HEK293 (cell line): ENCODE results near the gene PLK5.

ENCODE experiments used
- CTCF ChIA-PET: fragments of 350-600 bp; formaldehyde crosslinking; extraction: SDS; loops from one replicate; lab custom pipeline; 2021; ENCODE audit warnings: antibody characterized with exemption; lab: Yijun Ruan, JAX
- POLR2A ChIA-PET: fragments of 300-600 bp; formaldehyde crosslinking; extraction: SDS; loops from one replicate; lab custom pipeline; 2020; ENCODE audit warnings: antibody characterized with exemption, inconsistent platforms; lab: Yijun Ruan, JAX
- H3K27ac ChIP-seq: fragments of 200-500 bp; sonication (Bioruptor generic); 2 replicates; pipeline ENCODE4 v1.5.1; 2014; ENCODE audit warnings: low read depth, low read length, control low read depth, inconsistent platforms; ENCODE audit errors: extremely low read depth
- H3K36me3 ChIP-seq, 2 experiments: fragments of 200-500 bp in 1 of 2; sonication (Bioruptor generic) in 1 of 2; 1 replicate in 1 of 2; 2 replicates in 1 of 2; pipeline ENCODE4 v1.5.1; 2014 to 2017; ENCODE audit warnings: inconsistent platforms in 2 of 2, low read length in 2 of 2; ENCODE audit not compliant: control insufficient read depth in 2 of 2, insufficient read depth in 1 of 2
- H3K4me1 ChIP-seq: fragments of 200-500 bp; sonication (Bioruptor generic); 2 replicates; pipeline ENCODE4 v1.5.1; 2014; ENCODE audit warnings: mild to moderate bottlenecking, low read length, inconsistent platforms; ENCODE audit not compliant: control insufficient read depth, insufficient read depth
- H3K4me3 ChIP-seq: 2 replicates; pipeline ENCODE4 v1.5.1; 2011; ENCODE audit warnings: low read depth, mild to moderate bottlenecking, control low read depth, low read length, moderate library complexity
- H3K9me3 ChIP-seq: fragments of 200-500 bp; sonication (Bioruptor generic); 2 replicates; pipeline ENCODE4 v1.5.1; 2014; ENCODE audit warnings: low read depth, low read length, inconsistent platforms; ENCODE audit not compliant: control insufficient read depth, insufficient read depth
- GLIS2 ChIP-seq: fragments of 450-650 bp; formaldehyde crosslinking; IDR thresholded peaks from 2 replicates; pipeline ENCODE4 v1.5.1; 2016; ENCODE audit warnings: missing biosample characterization, missing genetic modification characterization
- PRDM1 ChIP-seq: fragments of 450-650 bp; formaldehyde crosslinking; IDR thresholded peaks from 2 replicates; pipeline ENCODE4; 2016; ENCODE audit warnings: missing biosample characterization, missing genetic modification characterization
- PRDM10 ChIP-seq: fragments of 450-650 bp; formaldehyde crosslinking; IDR thresholded peaks from 2 replicates; pipeline ENCODE4 v1.5.1; 2016; ENCODE audit warnings: missing biosample characterization, missing genetic modification characterization
- REST ChIP-seq: fragments of 450-650 bp; formaldehyde crosslinking; IDR thresholded peaks from 2 replicates; pipeline ENCODE4 v1.5.1; 2016; ENCODE audit warnings: missing biosample characterization, missing genetic modification characterization
- SCRT1 ChIP-seq: fragments of 450-650 bp; formaldehyde crosslinking; IDR thresholded peaks from 2 replicates; pipeline ENCODE4 v1.5.1; 2016; ENCODE audit warnings: missing biosample characterization, missing genetic modification characterization, borderline replicate concordance
- ZBTB8A ChIP-seq: fragments of 450-650 bp; formaldehyde crosslinking; IDR thresholded peaks from 2 replicates; pipeline ENCODE4 v1.5.1; 2016; ENCODE audit warnings: missing biosample characterization, missing genetic modification characterization
- ZNF121 ChIP-seq: fragments of 450-650 bp; formaldehyde crosslinking; IDR thresholded peaks from 2 replicates; pipeline ENCODE4 v1.5.1; 2016; ENCODE audit warnings: missing biosample characterization, missing genetic modification characterization
- ZNF174 ChIP-seq: fragments of 450-650 bp; formaldehyde crosslinking; IDR thresholded peaks from 2 replicates; pipeline ENCODE4 v1.5.0; 2017; ENCODE audit warnings: missing biosample characterization, mild to moderate bottlenecking, missing genetic modification characterization
- ZNF2 ChIP-seq: fragments of 450-650 bp; formaldehyde crosslinking; IDR thresholded peaks from 2 replicates; pipeline ENCODE4 v1.5.1; 2016; ENCODE audit warnings: missing biosample characterization, missing genetic modification characterization
- ZNF211 ChIP-seq: fragments of 450-650 bp; formaldehyde crosslinking; IDR thresholded peaks from 2 replicates; pipeline ENCODE4 v1.5.1; 2016; ENCODE audit warnings: low read depth, missing biosample characterization, missing genetic modification characterization
- ZNF335 ChIP-seq: fragments of 450-650 bp; formaldehyde crosslinking; conservative IDR thresholded peaks from 2 replicates; pipeline ENCODE4 v1.5.1; 2016; ENCODE audit warnings: missing biosample characterization, missing genetic modification characterization
- ZNF366 ChIP-seq: fragments of 450-650 bp; formaldehyde crosslinking; conservative IDR thresholded peaks from 2 replicates; pipeline ENCODE4 v1.5.1; 2016; ENCODE audit warnings: missing biosample characterization, missing genetic modification characterization

Gene PLK5

DNA sequence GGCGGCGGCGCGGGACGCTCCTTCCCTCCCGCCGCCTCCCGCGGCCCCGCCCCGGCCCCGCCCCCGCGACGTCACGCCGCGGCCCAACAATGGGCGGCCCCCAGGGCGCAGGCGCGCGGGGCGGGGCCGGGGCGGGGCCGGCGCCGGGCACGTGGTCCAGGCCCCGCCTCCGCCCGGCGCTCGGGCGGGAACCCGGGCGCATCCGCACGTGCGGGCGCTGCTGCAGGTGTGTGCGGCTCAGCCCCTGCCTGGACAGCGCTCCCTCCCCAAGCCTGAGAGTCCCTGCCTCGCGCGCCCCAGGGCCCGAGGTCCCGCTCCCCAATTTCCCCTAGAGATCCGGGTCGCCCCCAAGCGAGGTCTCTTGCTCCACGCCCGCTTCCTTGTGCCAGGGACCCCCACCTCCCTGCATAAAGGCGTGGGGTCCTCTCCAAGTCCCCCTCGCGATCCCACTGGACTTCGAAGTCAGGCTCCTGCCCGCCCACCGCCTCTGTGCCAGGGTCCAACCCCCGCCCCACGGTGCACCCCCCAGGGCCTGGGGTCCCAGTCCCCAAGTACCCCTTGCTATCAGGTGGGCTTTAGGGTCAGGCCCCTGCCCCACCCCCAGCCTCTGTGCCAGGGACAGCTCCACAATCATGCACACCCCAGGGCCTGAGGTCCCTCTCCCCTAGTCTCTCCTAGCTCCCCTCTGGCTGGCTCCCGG lies 44.6 kb downstream of the PLK5 start, which contains the start of gene MEX3D (continued):
- TF ChIP-seq REST (tag by site-specific recombination): peak; percentile 75
- TF ChIP-seq GLIS2 (tag by site-specific recombination): peak; percentile 49; the same call in 1 of the 2 replicates

DNA sequence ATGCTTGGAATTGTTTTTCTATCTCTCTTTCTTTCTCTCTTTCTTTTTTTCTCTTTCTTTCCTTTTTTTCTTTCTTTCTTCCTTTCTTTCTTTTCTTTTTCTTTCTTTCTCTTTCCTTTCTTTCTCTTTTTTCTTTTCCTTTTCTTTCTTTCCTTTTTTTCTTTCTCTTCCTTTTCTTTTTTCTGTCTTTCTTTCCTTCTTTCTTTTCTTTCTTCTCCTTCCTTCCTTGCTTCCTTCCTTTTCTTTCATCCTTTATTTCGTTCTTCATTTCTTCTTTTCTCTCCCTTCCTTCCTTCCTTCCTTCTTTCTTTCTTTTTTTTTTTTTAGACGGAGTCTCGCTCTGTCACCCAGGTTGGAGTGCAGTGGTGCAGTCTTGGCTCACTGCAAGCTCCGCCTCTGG lies 46.1 kb downstream of the PLK5 start:
- H3K36me3 ChIP-seq: peaks cover 0 to 4% of the 10 kb centered on the region in 2 experiments; a peak in 2 of 3 replicates
- ChIA-PET CTCF (interaction anchor here (0.6 kb wide), 1 partner anchor 256 kb away, joined by 4 read pairs; no protein-coding TSS in a partner anchor), POLR2A (interaction anchor here (0.6 to 0.7 kb wide), 2 partner anchors 23 to 301 kb away, joined by 3 read pairs; no protein-coding TSS in a partner anchor)
- H3K9me3 ChIP-seq: no peaks in the 10 kb centered on the region
- H3K4me3 ChIP-seq: no peak overlapping the region
- no peaks in the 10 kb centered on the region for H3K4me1 ChIP-seq
- no peak overlapping the region for H3K27ac ChIP-seq
- TF ChIP-seq PRDM1 (tag by site-specific recombination) (peak; percentile 99), ZBTB8A (no peak), SCRT1 (tag by site-specific recombination) (0 out of 2 replicates have a peak, but pooled peaks have one; percentile 39), ZNF211 (tag by site-specific recombination) (no peak), ZNF366 (tag by site-specific recombination) (peak; percentile 99), PRDM10 (tag by site-specific recombination) (peak; percentile 85), ZNF335 (peak; percentile 35; the same call in 1 of the 2 replicates), ZNF2 (tag by site-specific recombination) (0 out of 2 replicates have a peak, but pooled peaks have one; percentile 69)

GRCh38 chr19:1570836-1571235 lies 47.0 kb downstream of the PLK5 start:
- no peak overlapping the region for H3K27ac ChIP-seq
- no peaks in the 10 kb centered on the region for H3K9me3 ChIP-seq
- no peak for TF ChIP-seq ZNF174 (tag by site-specific recombination)
- 0 out of 2 replicates have a peak, but pooled peaks have one; percentile 17 for TF ChIP-seq ZNF121
- peaks cover 0 to under 1% of the 10 kb centered on the region in 2 experiments; a peak in 1 of 3 replicates for H3K36me3 ChIP-seq
- no peak overlapping the region for H3K4me3 ChIP-seq
- POLR2A ChIA-PET: interaction anchor here (0.6 kb wide), 1 partner anchor 30 kb away, joined by 6 read pairs; no protein-coding TSS in a partner anchor
- no peaks in the 10 kb centered on the region for H3K4me1 ChIP-seq
- CTCF ChIA-PET: no interaction called here
